Neuronal stem cell (in vitro differentiated cells): ENCODE results near the gene DPP8.
"Not testable (repeated sequence)": the region's sequence is repeated elsewhere in the genome, so short reads cannot be mapped to it uniquely, and the experiment has no call there.

Source experiments
- DNase-seq: peaks from one replicate; pipeline ENCODE4 v3.0.0-alpha.2; 2013; ENCODE audit warnings: low spot score
- H2AFZ ChIP-seq: one replicate; pipeline ENCODE4 v1.6.1; 2013; ENCODE audit warnings: mild to moderate bottlenecking, low read length, inconsistent platforms
- H2AK5ac ChIP-seq: 2 replicates; pipeline ENCODE4 v1.6.1; 2013; ENCODE audit warnings: low read depth, mild to moderate bottlenecking, inconsistent platforms, low read length, moderate library complexity, mixed read lengths
- H2BK120ac ChIP-seq: 2 replicates; pipeline ENCODE4 v1.6.1; 2013; ENCODE audit warnings: low read depth, mild to moderate bottlenecking, inconsistent platforms, low read length, moderate library complexity, mixed read lengths
- H2BK12ac ChIP-seq: one replicate; pipeline ENCODE4 v1.6.1; 2013; ENCODE audit warnings: low read length, inconsistent platforms
- H2BK15ac ChIP-seq: 2 replicates; pipeline ENCODE4 v1.6.1; 2013; ENCODE audit warnings: mild to moderate bottlenecking, low read length, inconsistent platforms, mixed read lengths
- H2BK5ac ChIP-seq: one replicate; pipeline ENCODE4 v1.6.1; 2013; ENCODE audit warnings: inconsistent platforms, mild to moderate bottlenecking, low read length, moderate library complexity
- H3K14ac ChIP-seq: one replicate; pipeline ENCODE4 v1.6.1; 2013; ENCODE audit warnings: low read length, inconsistent platforms
- H3K18ac ChIP-seq: 2 replicates; pipeline ENCODE4 v1.6.1; 2013; ENCODE audit warnings: low read length, inconsistent platforms
- H3K23ac ChIP-seq: 2 replicates; pipeline ENCODE4 v1.6.1; 2013; ENCODE audit warnings: low read depth, mild to moderate bottlenecking, mixed read lengths, low read length, inconsistent platforms; ENCODE audit not compliant: poor library complexity
- H3K27ac ChIP-seq: replicated peaks from 3 replicates; pipeline ENCODE4 v1.5.1; 2013; ENCODE audit warnings: low read length, inconsistent platforms
- H3K27me3 ChIP-seq, 3 experiments: 2 replicates each; pipeline ENCODE4 v1.6.1; 2013; ENCODE audit warnings: low read length in 3 of 3, mild to moderate bottlenecking in 2 of 3, inconsistent platforms in 1 of 3, low read depth in 1 of 3, mixed read lengths in 1 of 3, moderate library complexity in 1 of 3; ENCODE audit not compliant: control insufficient read depth in 3 of 3, insufficient read depth in 3 of 3
- H3K36me3 ChIP-seq, 2 donors: replicated peaks in 1 of 2; 2 replicates each; pipeline ENCODE4 v1.6.1; 2013; ENCODE audit warnings: low read length in 2 of 2; ENCODE audit not compliant: control insufficient read depth in 2 of 2, insufficient read depth in 2 of 2
- H3K4ac ChIP-seq: 2 replicates; pipeline ENCODE4 v1.6.1; 2013; ENCODE audit warnings: inconsistent platforms, mild to moderate bottlenecking, low read length, moderate library complexity
- H3K4me1 ChIP-seq, 2 donors: 1 replicate in 1 of 2; 2 replicates in 1 of 2; pipeline ENCODE4 v1.6.1; 2013; ENCODE audit warnings: low read length in 2 of 2, low read depth in 1 of 2; ENCODE audit not compliant: control insufficient read depth in 2 of 2, insufficient read depth in 1 of 2
- H3K4me2 ChIP-seq: one replicate; pipeline ENCODE4 v1.6.1; 2013; ENCODE audit warnings: mild to moderate bottlenecking, low read length, inconsistent platforms; ENCODE audit not compliant: insufficient read depth, poor library complexity, severe bottlenecking
- H3K4me3 ChIP-seq, 2 donors: 2 replicates each; pipeline ENCODE4 v1.5.1; 2013; ENCODE audit warnings: low read length in 2 of 2, mild to moderate bottlenecking in 2 of 2, inconsistent platforms in 1 of 2, moderate library complexity in 1 of 2
- H3K79me1 ChIP-seq: one replicate; pipeline ENCODE4 v1.6.1; 2013; ENCODE audit warnings: low read depth, mild to moderate bottlenecking, inconsistent platforms, low read length, moderate library complexity
- H3K9ac ChIP-seq: one replicate; pipeline ENCODE4 v1.6.1; 2013; ENCODE audit warnings: mild to moderate bottlenecking, low read depth, low read length, inconsistent platforms; ENCODE audit not compliant: poor library complexity
- H3K9me3 ChIP-seq, 2 donors: replicated peaks in 1 of 2; 2 replicates each; pipeline versions ENCODE3 to v1.6.1; 2013; ENCODE audit warnings: low read length in 2 of 2, mild to moderate bottlenecking in 2 of 2, inconsistent platforms in 1 of 2, low read depth in 1 of 2, mixed read lengths in 1 of 2, moderate library complexity in 1 of 2; ENCODE audit not compliant: control insufficient read depth in 2 of 2, insufficient read depth in 1 of 2
- H4K8ac ChIP-seq: one replicate; pipeline ENCODE4 v1.6.1; 2013; ENCODE audit warnings: low read depth, mild to moderate bottlenecking, inconsistent platforms, low read length, moderate library complexity
- H4K91ac ChIP-seq: one replicate; pipeline ENCODE4 v1.6.1; 2013; ENCODE audit warnings: low read length, low read depth, mild to moderate bottlenecking, inconsistent platforms; ENCODE audit not compliant: poor library complexity
- WGBS, 2 donors: extraction: QIAGEN DNeasy Blood & Tissue Kit; methylation state at CpG; one replicate each; pipeline ENCODE4 v1.1.7; 2013; ENCODE audit warnings: missing lambda C conversion rate in 2 of 2, mixed read lengths in 1 of 2; ENCODE audit not compliant: insufficient read length in 2 of 2, insufficient replicate concordance in 1 of 2; ENCODE audit errors: extremely low coverage in 2 of 2; 5-methylcytosine and 5-hydroxymethylcytosine counted together

The DPP8 gene

GRCh38 chr15:65468229-65468909, 49.1 kb downstream of the DPP8 start:
- Histone ChIP-seq H3K9me3 (no peaks in the 10 kb centered on the region), H3K36me3 (peaks cover 19 to 87% of the 10 kb centered on the region in 2 donors), H2BK12ac (no peak overlapping the region), H4K8ac (no peak overlapping the region), H3K4ac (no peak overlapping the region), H3K23ac (no peak overlapping the region), H3K14ac (no peak overlapping the region), H3K4me3 (no peak overlapping the region), H3K27me3 (peaks cover 0 to 2% (median 0%) of the 10 kb centered on the region in 3 experiments), H3K79me1 (no peaks in the 10 kb centered on the region), H3K27ac (no peak overlapping the region), H3K4me1 (no peaks in the 10 kb centered on the region), H2BK120ac (no peak overlapping the region), H2AFZ (no peak overlapping the region), H3K18ac (no peak overlapping the region), H2BK5ac (no peak overlapping the region), H4K91ac (no peak overlapping the region), H2BK15ac (no peak overlapping the region), H2AK5ac (no peak overlapping the region), H3K9ac (no peak overlapping the region), H3K4me2 (no peak overlapping the region)
- DNase-seq: no peak
- no CpG with 5 or more reads among the region's 5 CpGs for WGBS, 2 donors

DNA sequence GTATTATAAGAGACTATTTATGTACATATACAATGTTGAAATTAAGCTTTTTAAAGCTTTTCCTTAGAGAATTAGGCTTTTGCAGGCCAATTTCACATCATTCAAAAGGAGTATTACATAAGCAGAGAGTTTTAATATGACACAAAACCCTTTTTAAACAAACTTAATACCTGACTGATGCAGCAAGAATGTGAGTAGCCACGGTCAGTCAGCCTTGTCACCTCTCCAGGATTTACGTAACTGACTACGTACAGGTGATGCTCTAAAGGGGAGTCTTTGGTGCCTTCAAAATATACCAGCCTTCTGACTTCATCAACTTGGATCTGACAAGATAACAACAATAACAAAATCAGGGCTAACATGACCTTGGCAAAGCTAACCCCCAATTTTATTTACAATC, 50.6 kb downstream of the DPP8 start:
- H3K9me3 ChIP-seq: no peaks in the 10 kb centered on the region
- no peak overlapping the region for H3K4ac ChIP-seq
- H3K4me3 ChIP-seq: no peak overlapping the region
- H3K18ac ChIP-seq: no peak overlapping the region
- H4K91ac ChIP-seq: no peak overlapping the region
- H2AFZ ChIP-seq: no peak overlapping the region
- H2BK15ac ChIP-seq: no peak overlapping the region
- peaks cover 14 to 87% of the 10 kb centered on the region in 2 donors for H3K36me3 ChIP-seq
- no peaks in the 10 kb centered on the region for H3K4me1 ChIP-seq
- H2AK5ac ChIP-seq: no peak overlapping the region
- H4K8ac ChIP-seq: no peak overlapping the region
- peaks cover 0 to 2% (median 0%) of the 10 kb centered on the region in 3 experiments for H3K27me3 ChIP-seq
- no peak overlapping the region for H3K27ac ChIP-seq
- H3K23ac ChIP-seq: no peak overlapping the region
- no CpG with 5 or more reads among the region's 3 CpGs for WGBS, 2 donors
- H3K79me1 ChIP-seq: no peaks in the 10 kb centered on the region
- H2BK12ac ChIP-seq: no peak overlapping the region
- no peak overlapping the region for H3K9ac ChIP-seq
- no peak overlapping the region for H3K14ac ChIP-seq
- DNase-seq: no peak
- H2BK120ac ChIP-seq: no peak overlapping the region
- H3K4me2 ChIP-seq: no peak overlapping the region
- no peak overlapping the region for H2BK5ac ChIP-seq

- WGBS, 2 donors: no CpG with 5 or more reads among the region's 6 CpGs
- not testable (repeated sequence) for H3K4me2 ChIP-seq
These were observed 54.4 kb downstream of the DPP8 start for GRCh38 chr15:65463096-65463495.

GRCh38 chr15:65460741-65461347, 56.6 kb downstream of the DPP8 start:
- H3K4ac ChIP-seq: no peak overlapping the region
- no peak overlapping the region for H2BK120ac ChIP-seq
- no peak overlapping the region for H3K23ac ChIP-seq
- H3K27me3 ChIP-seq: no peaks in the 10 kb centered on the region
- whole genome bisulfite sequencing, 2 donors: no CpG with 5 or more reads among the region's 5 CpGs
- H2AFZ ChIP-seq: no peak overlapping the region
- H3K4me1 ChIP-seq: no peaks in the 10 kb centered on the region
- H3K9ac ChIP-seq: no peak overlapping the region
- H3K36me3 ChIP-seq: peaks cover 10 to 91% of the 10 kb centered on the region in 2 donors
- no peak overlapping the region for H3K27ac ChIP-seq
- no peak overlapping the region for H3K18ac ChIP-seq
- H2BK5ac ChIP-seq: no peak overlapping the region
- H3K9me3 ChIP-seq: no peaks in the 10 kb centered on the region
- H3K79me1 ChIP-seq: no peaks in the 10 kb centered on the region
- H4K8ac ChIP-seq: no peak overlapping the region
- no peak overlapping the region for H2BK12ac ChIP-seq
- no peak overlapping the region for H3K4me2 ChIP-seq
- H3K4me3 ChIP-seq: no peak overlapping the region
- no peak overlapping the region for H4K91ac ChIP-seq
- H2AK5ac ChIP-seq: no peak overlapping the region
- no peak overlapping the region for H3K14ac ChIP-seq
- no peak for DNase-seq
- H2BK15ac ChIP-seq: no peak overlapping the region

More at GRCh38 chr15:65463096-65463495, 54.4 kb downstream of the DPP8 start:
- not testable (repeated sequence) for H2BK15ac ChIP-seq, H2AK5ac ChIP-seq, H3K4me3 ChIP-seq, H3K4ac ChIP-seq, H2AFZ ChIP-seq, H3K4me1 ChIP-seq, H3K9me3 ChIP-seq, H3K27ac ChIP-seq, H3K9ac ChIP-seq, H3K23ac ChIP-seq, H3K18ac ChIP-seq, H2BK120ac ChIP-seq, H2BK5ac ChIP-seq, H3K14ac ChIP-seq, H2BK12ac ChIP-seq, H3K27me3 ChIP-seq, H4K8ac ChIP-seq, DNase-seq, H3K79me1 ChIP-seq, H4K91ac ChIP-seq
- peaks cover 18 to 91% of the 10 kb centered on the region in 2 donors for H3K36me3 ChIP-seq
